ENCODE results near the gene DCDC1.

DCDC1 gene

DNA sequence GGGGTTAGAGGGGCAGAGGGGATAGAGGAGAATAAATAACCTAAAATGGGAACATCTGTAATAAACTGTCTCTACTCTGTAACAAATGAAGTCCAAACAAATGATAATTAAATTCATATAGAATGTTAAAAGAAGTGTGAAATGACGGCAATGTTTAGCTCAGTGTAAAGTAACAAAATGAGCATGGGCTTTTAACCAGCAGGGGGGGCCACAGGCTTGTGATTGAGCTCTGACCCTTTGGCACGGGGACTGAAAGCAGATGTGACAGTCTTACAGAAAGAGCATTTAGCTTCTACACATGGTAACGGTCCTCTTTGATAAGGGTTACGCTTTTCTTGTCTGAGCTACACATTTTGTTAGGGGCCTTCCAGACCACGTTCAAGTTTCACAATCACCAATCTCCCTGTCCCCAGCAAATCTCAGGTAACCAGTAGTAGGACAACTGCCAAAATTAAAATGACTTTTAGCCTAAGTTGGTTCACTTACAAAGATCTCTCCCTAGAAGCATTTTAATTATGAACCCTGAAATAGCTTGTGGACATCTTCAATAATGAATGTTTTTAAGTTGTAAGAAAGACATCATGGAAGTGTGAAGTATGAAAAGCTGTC lies 262.5 kb downstream of the DCDC1 start:
- DNase-seq (ENCODE audit: low read depth), result peak; percentile 30

GRCh38 chr11:31106326-31106725 lies 263.2 kb downstream of the DCDC1 start:
- no peak for DNase-seq (ENCODE audit: low read depth)

DNA sequence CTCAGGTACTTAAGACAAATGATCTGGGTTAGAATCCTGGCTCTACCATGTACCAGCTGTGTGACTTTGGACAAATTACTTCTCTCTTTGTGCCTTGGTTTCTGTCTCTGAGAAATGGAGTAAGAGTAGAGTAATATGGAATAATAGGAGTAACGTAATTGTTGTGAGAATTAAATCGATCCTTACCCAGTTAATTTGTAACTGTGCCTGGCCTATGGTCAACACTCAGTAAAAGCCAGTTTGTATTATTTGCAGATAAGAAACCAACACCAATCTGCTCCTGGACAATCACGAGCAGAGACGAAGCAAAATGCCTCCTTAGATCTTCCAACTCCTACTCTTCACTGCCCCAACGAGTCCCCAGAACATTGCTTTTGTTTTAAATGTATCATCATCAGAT lies 266.7 kb downstream of the DCDC1 start:
- DNase-seq (ENCODE audit: low read depth), result no peak

DNA sequence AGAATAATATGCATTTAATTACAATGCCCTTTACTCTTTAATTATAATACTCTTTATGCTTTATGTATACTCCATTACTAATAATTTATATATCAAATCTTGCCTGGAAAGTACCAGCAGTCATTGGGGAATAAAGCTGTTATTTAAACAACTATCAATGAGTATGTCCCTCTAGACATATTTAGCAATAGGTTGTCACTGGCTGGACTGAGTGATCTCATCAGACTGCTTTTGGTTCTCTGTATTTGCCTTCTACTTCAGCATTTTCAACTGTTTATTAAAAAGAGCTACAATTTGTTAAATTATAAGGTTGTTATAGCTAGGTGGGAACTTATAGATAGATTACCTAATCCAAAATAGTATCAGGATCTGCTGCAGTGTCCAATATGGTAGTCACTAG lies 267.2 kb downstream of the DCDC1 start:
- DNase-seq (ENCODE audit: low read depth), result no peak

- no peak for DNase-seq (ENCODE audit: low read depth)
Observed at GRCh38 chr11:31096191-31096805, 273.2 kb downstream of the DCDC1 start.

GRCh38 chr11:31092638-31093037 lies 276.9 kb downstream of the DCDC1 start:
- no peak for DNase-seq (ENCODE audit: low read depth)

DNA sequence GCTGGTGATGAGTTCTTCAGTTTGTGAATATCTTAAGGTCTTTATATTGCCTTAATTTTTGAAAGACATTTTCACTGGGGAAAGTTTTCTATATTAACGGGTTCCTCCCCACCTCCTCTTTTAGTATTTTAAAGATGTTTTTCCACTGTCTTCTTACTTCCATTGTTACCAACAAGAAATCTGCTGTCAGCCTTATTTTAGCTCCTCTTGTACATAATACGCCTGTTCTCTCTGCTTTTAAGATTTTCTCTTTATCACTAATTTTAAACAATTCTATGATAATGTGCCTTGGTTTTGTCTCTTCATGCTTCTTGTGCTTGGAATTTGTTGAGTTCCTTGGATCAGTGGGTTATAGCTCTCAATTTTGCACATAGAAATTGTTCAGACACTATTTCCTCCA lies 280.4 kb downstream of the DCDC1 start:
- no peak for DNase-seq (ENCODE audit: low read depth)

GRCh38 chr11:31069447-31070205 lies 299.9 kb downstream of the DCDC1 start:
- DNase-seq (ENCODE audit: low read depth), result no peak

DNA sequence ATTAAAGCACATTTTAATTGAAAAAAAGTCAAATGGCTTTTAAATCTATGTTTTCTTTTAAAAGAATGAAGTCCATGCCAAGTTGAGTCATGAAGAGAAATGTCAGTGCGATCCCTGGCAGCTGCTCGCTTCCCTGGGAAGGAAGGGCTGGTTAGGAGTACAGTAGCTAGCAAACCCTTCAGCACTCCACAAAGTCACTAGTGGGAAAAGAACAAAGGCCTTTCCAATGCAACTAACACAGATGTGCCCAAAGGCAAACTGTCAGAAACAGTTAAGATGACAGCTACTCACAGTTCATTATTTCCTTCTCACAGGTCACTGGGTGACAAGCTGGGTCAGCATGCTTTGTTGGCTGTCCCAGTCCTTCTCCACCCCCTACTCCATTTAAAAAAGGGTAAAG lies 308.7 kb downstream of the DCDC1 start:
- DNase-seq (ENCODE audit: low read depth), result no peak

DNA sequence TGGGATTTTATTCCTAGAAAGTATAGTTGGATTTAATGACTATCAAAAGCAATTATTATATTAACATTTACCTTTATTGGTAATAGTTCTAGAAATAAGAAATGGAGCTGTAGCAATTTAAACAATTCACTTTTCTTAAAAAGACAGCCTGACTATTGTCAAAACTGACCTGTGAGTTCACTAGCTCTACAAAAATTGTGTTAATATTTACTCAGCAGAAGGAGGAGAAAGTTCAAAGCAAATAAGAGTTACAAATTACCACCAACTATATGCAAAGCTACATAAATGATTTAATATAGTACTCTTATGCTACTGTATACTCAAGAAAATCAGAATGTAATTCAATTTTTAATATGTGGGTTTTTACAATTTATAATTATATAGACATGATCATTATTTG lies 310.0 kb downstream of the DCDC1 start:
- DNase-seq (ENCODE audit: low read depth), result no peak

DNA sequence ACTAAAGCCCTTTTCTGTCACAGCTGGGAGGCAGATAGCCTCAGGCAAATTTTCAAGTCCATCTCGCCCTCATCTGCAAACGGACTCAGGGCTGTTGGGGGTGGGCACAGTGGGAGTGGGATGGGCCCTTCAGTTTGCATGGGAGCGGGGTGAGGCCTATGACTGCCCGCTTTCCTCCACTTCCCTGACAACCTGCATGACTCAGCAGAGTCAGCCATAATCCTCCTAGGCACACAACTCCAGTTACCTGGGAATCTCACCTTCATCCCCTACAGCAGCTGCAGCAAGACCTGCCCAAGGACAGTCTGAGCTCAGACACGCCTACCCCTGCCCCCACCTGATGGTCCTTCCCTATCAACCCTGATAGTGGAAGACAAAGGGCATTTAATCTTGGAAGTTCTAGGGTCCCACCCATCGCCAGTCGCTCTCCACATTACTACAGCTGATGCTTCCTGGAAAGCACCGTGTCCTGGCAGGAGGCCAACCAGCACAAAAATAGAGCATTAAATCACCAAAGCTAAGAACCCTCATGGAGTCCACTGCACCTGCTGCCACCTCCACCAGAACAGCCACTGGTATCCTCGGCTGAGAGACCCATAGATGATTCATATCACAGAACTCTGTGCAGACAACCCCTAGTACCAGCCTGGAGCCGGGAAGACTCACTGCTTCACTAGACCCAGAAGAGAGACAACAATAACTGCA lies 319.3 kb downstream of the DCDC1 start:
- DNase-seq (ENCODE audit: low read depth), result no peak

GRCh38 chr11:31045335-31045734 lies 324.2 kb downstream of the DCDC1 start:
- no peak for DNase-seq (ENCODE audit: low read depth)

- no peak for DNase-seq (ENCODE audit: low read depth)
Observed at GRCh38 chr11:31030138-31030792, 339.3 kb downstream of the DCDC1 start.

DNA sequence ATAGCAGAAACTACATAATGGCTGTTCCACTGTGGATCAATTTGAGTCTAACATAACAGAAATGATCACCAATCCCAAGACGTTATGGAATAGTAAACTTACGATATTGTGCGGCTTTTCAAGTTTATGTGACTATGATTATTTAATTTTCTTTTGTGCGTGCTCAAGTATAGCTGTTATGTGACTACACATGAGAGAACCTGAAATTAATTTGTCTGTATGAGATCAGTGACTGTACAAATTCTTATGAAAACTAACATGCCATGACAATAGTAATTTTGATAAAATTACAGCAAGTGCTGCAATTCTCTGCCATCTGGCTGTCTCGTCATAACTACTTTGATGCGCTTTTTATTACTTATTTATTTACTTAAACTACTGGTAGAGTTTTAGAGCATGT lies 343.2 kb downstream of the DCDC1 start:
- no peak for DNase-seq (ENCODE audit: low read depth)

DNA sequence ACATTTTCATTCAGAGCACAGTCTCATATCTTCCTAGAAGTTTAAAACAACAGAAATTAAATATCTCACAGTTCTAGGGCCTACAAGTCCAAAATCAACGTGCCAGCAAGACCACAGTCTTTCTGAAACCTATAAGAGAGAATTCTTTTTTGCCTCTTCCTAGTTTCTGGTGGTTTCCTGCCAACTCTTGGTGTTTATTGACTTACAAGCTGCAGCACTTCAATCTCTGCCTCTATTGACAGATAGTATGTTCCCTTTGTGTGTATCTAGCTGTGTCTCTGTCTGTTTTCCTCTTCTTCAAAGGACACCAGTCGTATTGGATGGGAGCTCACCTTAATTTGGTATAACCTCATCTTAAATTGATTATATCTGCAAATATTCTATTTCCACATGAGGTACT lies 347.5 kb downstream of the DCDC1 start:
- no peak for DNase-seq (ENCODE audit: low read depth)

DNA sequence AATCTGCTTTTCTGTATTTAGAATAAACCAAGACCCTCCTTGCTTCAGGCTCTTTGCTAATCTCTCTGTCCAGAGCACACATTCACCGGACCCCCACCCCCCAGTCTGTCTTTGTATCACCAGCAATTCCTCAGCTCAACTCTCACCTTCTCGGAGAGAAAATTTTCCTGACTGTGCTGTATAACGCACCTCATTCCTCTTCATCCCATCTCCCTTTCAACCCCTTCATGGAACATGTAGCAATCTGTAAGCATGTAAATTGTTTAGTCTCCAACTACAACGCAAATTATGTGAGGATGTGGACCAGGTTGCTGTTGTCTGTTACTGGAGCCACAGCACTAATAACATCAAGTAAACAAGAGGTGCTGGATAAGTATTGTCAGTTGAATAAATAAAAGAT lies 349.8 kb downstream of the DCDC1 start:
- DNase-seq (ENCODE audit: low read depth), result no peak

DNA sequence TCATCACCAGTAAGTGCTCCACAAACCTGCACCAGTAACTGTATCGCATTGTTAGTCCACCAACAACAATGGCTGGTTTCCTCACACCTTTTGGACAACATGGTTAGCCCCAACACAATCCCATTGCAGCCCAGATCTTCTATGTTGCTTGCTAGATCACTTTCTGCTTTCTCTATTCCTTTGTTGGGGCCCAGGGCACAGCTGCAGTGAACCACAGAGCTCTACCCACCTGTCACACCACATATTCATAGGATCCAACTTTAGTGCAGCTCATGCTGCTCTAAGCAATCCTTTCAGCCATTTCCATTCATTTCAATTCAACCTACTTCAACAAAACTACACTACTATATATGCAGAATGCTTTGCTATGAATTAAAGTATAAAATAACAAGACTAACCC lies 364.3 kb downstream of the DCDC1 start:
- no peak for DNase-seq (ENCODE audit: low read depth)

- no peak for DNase-seq (ENCODE audit: low read depth)
Observed at GRCh38 chr11:31001427-31001826, 368.1 kb downstream of the DCDC1 start.

GRCh38 chr11:31000381-31000780 lies 369.2 kb downstream of the DCDC1 start:
- DNase-seq (ENCODE audit: low read depth), result no peak

DNA sequence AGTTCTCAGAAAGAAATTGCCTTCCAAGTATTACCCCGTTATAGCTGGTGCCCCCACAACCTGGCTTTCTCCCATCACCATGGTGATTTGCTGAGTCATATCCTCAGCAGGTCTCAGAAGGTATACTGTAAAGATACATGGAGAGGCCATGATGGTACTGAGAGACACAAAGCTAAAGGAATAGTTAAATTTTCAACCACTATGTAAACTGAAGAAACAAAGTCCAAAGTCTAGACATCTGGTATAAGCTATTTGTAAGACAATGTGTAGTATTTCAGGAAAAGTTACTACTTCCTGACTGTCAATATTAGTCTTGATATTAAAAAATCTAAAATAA lies 377.1 kb downstream of the DCDC1 start:
- no peak for DNase-seq (ENCODE audit: low read depth)

DNA sequence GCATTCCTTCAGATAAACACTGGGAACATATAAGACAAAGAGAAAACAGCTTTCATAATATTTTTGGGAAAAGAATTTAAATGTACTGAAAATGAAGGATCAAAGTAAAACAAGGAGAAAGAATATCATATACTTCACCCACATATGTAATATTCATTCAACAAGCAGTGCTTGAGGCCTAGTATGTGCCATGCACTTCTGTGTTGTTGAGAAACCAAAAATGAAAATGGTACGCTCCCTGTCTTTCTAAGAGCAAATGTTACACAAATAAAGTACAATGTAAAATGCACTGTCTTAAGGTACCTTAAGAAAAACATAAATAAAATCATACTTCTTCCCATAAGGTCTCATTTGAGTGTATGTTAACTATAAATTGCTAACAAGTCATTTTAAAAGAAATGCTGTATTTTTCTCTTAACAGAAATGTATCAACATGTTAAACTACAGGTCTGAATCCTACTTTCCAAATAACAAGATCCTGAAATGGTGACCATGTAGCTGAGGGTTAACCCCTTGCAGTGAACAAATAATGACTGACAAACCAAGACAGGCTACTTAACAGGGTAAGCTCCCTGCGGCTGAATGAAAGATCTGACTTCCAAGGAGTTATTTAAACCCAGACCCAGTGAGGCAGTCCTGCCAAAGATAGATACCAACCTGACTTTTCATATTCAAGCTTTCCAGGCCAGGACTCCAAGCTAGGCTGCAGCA lies 377.6 kb downstream of the DCDC1 start:
- no peak for DNase-seq (ENCODE audit: low read depth)

DNA sequence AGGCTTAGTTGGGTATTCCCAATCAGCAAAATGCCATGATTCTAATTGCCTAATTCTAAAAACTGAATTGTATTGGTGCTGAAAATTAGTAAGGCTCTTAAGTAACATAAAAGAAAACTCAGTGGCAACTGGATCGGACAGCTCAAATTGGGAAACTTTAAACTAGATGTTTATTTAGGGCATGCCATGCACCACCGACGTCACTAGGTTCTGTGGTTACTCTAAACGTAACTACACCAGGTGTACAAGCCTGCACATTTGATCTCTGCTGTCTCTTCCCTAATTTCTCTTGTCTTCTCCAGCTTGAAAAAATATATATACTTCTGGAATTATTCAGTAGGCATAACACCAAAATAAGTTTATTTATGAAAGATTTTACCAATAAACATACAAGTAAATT lies 378.2 kb downstream of the DCDC1 start:
- DNase-seq (ENCODE audit: low read depth), result no peak
